ENCODE measurements around the gene MAP2. TPM values are rescaled to one million over a fixed set of nuclear protein-coding genes. Genes with fewer than 3 reads are reported as not detected.

The MAP2 gene
- total RNA-seq, 2 experiments from 2014 or later = 0.16 to 0.20 TPM

- no peak overlapping the region for H3K27ac ChIP-seq (ENCODE audit: low read depth in 1 of 2, low read length in 2 of 2)
- H3K9me3 ChIP-seq (ENCODE audit: control insufficient read depth in 1 of 2, insufficient read depth in 1 of 2, low read length in 2 of 2) = no peaks in the 10 kb centered on the region
- ATAC-seq (ENCODE audit: poor library complexity) (no peak), DNase-seq (no peak)
- H3K27me3 Mint-ChIP-seq = peaks cover 6% of the 10 kb centered on the region
- H3K4me1 Mint-ChIP-seq (ENCODE audit: low read depth) = peaks cover 5% of the 10 kb centered on the region
- H3K27me3 ChIP-seq (ENCODE audit: control insufficient read depth in 1 of 2, insufficient read depth in 2 of 2, low read length in 2 of 2) = no peaks in the 10 kb centered on the region
- no peak overlapping the region for H3K27ac Mint-ChIP-seq
- no peak overlapping the region for H3K4me3 ChIP-seq (ENCODE audit: low read length)
- intact Hi-C loops (cut with DNase I, micrococcal nuclease) = no loop called here
- H3K36me3 Mint-ChIP-seq (ENCODE audit: low read depth) = no peaks in the 10 kb centered on the region
- no peak for TF ChIP-seq CTCF (IDR thresholded peaks at IDR 0.05)
- H3K4me3 Mint-ChIP-seq = no peak overlapping the region
- POLR2A ChIA-PET = no interaction called here
- no peaks in the 10 kb centered on the region for H3K36me3 ChIP-seq (ENCODE audit: insufficient read depth, low read length)
- H3K4me1 ChIP-seq (ENCODE audit: insufficient read depth, low read length) = no peaks in the 10 kb centered on the region
- CTCF ChIA-PET = no interaction called here
- no peaks in the 10 kb centered on the region for H3K9me3 Mint-ChIP-seq
These were observed 158.4 kb downstream of the MAP2 start for GRCh38 chr2:209582281-209582680.

GRCh38 chr2:209584472-209584871, 160.6 kb downstream of the MAP2 start:
- H3K27me3 Mint-ChIP-seq = no peaks in the 10 kb centered on the region

GRCh38 chr2:209584915-209585314, 161.1 kb downstream of the MAP2 start:
- intact Hi-C loops (cut with DNase I, micrococcal nuclease) = no loop called here
- POLR2A ChIA-PET = no interaction called here
- DNase-seq (no peak), ATAC-seq (ENCODE audit: poor library complexity) (no peak)
- CTCF ChIA-PET = no interaction called here
- no peak for TF ChIP-seq CTCF (IDR thresholded peaks at IDR 0.05)
- Mint-ChIP-seq H3K27me3 (no peaks in the 10 kb centered on the region), H3K4me1 (ENCODE audit: low read depth) (no peaks in the 10 kb centered on the region), H3K36me3 (ENCODE audit: low read depth) (no peaks in the 10 kb centered on the region), H3K27ac (no peak overlapping the region), H3K9me3 (no peaks in the 10 kb centered on the region), H3K4me3 (no peak overlapping the region)
- Histone ChIP-seq H3K4me1 (ENCODE audit: insufficient read depth, low read length) (no peaks in the 10 kb centered on the region), H3K27me3 (ENCODE audit: control insufficient read depth in 1 of 2, insufficient read depth in 2 of 2, low read length in 2 of 2) (no peaks in the 10 kb centered on the region), H3K36me3 (ENCODE audit: insufficient read depth, low read length) (no peaks in the 10 kb centered on the region), H3K4me3 (ENCODE audit: low read length) (no peak overlapping the region), H3K9me3 (ENCODE audit: control insufficient read depth in 1 of 2, insufficient read depth in 1 of 2, low read length in 2 of 2) (no peaks in the 10 kb centered on the region), H3K27ac (ENCODE audit: low read depth in 1 of 2, low read length in 2 of 2) (no peak overlapping the region)

More at GRCh38 chr2:209584472-209584871, 160.6 kb downstream of the MAP2 start:
- Mint-ChIP-seq H3K4me1 (ENCODE audit: low read depth) (peaks cover 2% of the 10 kb centered on the region), H3K4me3 (no peak overlapping the region), H3K27ac (no peak overlapping the region), H3K36me3 (ENCODE audit: low read depth) (no peaks in the 10 kb centered on the region), H3K9me3 (no peaks in the 10 kb centered on the region)
- intact Hi-C loops (cut with DNase I, micrococcal nuclease) = no loop called here
- H3K27ac ChIP-seq (ENCODE audit: low read depth in 1 of 2, low read length in 2 of 2) = no peak overlapping the region
- H3K36me3 ChIP-seq (ENCODE audit: insufficient read depth, low read length) = no peaks in the 10 kb centered on the region
- H3K4me3 ChIP-seq (ENCODE audit: low read length) = no peak overlapping the region
- H3K9me3 ChIP-seq (ENCODE audit: control insufficient read depth in 1 of 2, insufficient read depth in 1 of 2, low read length in 2 of 2) = no peaks in the 10 kb centered on the region
- ChIA-PET POLR2A (no interaction called here), CTCF (no interaction called here)
- ATAC-seq (ENCODE audit: poor library complexity) (no peak), DNase-seq (no peak)
- no peaks in the 10 kb centered on the region for H3K27me3 ChIP-seq (ENCODE audit: control insufficient read depth in 1 of 2, insufficient read depth in 2 of 2, low read length in 2 of 2)
- H3K4me1 ChIP-seq (ENCODE audit: insufficient read depth, low read length) = no peaks in the 10 kb centered on the region
- TF ChIP-seq CTCF (IDR thresholded peaks at IDR 0.05) = no peak

Measured in CD4-positive, alpha-beta T cell (primary cell).